ENCODE data around the gene MED29. TPM values are rescaled to one million over a fixed set of nuclear protein-coding genes. Genes with fewer than 3 reads are reported as not detected.

The MED29 gene
- total RNA-seq, 1 experiment from 2014 or later: 32.0 TPM

DNA sequence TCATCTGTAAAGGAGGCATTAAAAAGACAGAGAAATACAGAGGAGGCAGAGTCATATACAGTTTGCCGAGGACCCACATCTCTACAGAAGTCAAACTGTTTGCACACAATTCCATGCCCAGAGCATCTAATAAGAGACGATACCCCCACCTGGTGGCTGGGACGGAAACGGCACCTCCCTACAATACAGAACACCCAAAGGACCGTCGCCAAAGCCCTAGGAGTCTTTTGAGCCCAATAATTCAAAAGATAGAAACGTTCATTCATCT, 20.6 kb downstream of the MED29 start:
- H3K9me3 ChIP-seq (ENCODE audit: control insufficient read depth in 1 of 2, insufficient read depth in 1 of 2, low read depth in 1 of 2, low read length in 2 of 2): no peaks in the 10 kb centered on the region
- no peaks in the 10 kb centered on the region for H3K9me2 ChIP-seq (ENCODE audit: insufficient read depth)
- BruUV-seq (replicated peaks): no TSS peak
- peak overlapping the region; percentile 100 for H3K27ac ChIP-seq (ENCODE audit: low read depth, low read length)
- peaks cover 33 to 65% of the 10 kb centered on the region in 2 experiments for H3K4me1 ChIP-seq (ENCODE audit: control insufficient read depth in 1 of 2, insufficient read depth in 2 of 2, low read length in 2 of 2)
- intact Hi-C loops (cut with micrococcal nuclease): loop anchor here (1.0 to 5.0 kb wide), 7 partner anchors 9 to 289 kb away; partner anchors contain the start of genes MED29, PAF1 and SAMD4B
- RAD21 ChIA-PET (ENCODE audit: low non-redundant PET in 1 of 2, low total read pairs in 2 of 2, uncharacterized antibody in 2 of 2, unreplicated experiment in 2 of 2): interaction anchor here (1.4 to 1.9 kb wide), 3 partner anchors 9 to 14 kb away, joined by 4 to 21 read pairs (median 14); no protein-coding TSS in a partner anchor
- CTCF ChIA-PET: interaction anchor here (0.7 to 2.0 kb wide), 5 partner anchors 10 to 70 kb away, joined by 3 to 51 read pairs (median 5); partner anchors contain the start of genes MED29, PAF1 and SAMD4B
- H4K20me1 ChIP-seq (ENCODE audit: insufficient read depth): peaks cover 5% of the 10 kb centered on the region; the same call in 1 of the 2 replicates
- peak overlapping the region; percentile 92 for H3K4me2 ChIP-seq (ENCODE audit: low read length)
- peak overlapping the region; percentile 97 for H3K9ac ChIP-seq (ENCODE audit: low read length)
- H3K4me3 ChIP-seq (replicated peaks in 1 of 2; ENCODE audit: low read depth in 1 of 2, low read length in 2 of 2): peak overlapping the region; percentile 8 to 90; a peak in 2 of 4 replicates
- peaks cover 2 to 12% of the 10 kb centered on the region in 2 experiments; a peak in 1 of 4 replicates for H3K36me3 ChIP-seq (ENCODE audit: control insufficient read depth in 1 of 2, insufficient read depth in 2 of 2, low read length in 2 of 2)
- H2AFZ ChIP-seq (ENCODE audit: low read depth, low read length, poor library complexity, severe bottlenecking): no peak overlapping the region
- no peaks in the 10 kb centered on the region for H3K27me3 ChIP-seq (ENCODE audit: insufficient read depth, low read length)
- POLR2A ChIA-PET: interaction anchor here (1.1 to 2.3 kb wide), 4 partner anchors 10 to 24 kb away, joined by 7 to 35 read pairs (median 10); partner anchors contain the start of genes MED29, PAF1 and RPS16
- peak; percentile 84 for DNase-seq (ENCODE audit: low read depth, low spot score)
- peak; percentile 52 for ATAC-seq
- TF ChIP-seq EZH2 (IDR thresholded peaks at IDR 0.05): no peak
- TF ChIP-seq, protein P1, sequence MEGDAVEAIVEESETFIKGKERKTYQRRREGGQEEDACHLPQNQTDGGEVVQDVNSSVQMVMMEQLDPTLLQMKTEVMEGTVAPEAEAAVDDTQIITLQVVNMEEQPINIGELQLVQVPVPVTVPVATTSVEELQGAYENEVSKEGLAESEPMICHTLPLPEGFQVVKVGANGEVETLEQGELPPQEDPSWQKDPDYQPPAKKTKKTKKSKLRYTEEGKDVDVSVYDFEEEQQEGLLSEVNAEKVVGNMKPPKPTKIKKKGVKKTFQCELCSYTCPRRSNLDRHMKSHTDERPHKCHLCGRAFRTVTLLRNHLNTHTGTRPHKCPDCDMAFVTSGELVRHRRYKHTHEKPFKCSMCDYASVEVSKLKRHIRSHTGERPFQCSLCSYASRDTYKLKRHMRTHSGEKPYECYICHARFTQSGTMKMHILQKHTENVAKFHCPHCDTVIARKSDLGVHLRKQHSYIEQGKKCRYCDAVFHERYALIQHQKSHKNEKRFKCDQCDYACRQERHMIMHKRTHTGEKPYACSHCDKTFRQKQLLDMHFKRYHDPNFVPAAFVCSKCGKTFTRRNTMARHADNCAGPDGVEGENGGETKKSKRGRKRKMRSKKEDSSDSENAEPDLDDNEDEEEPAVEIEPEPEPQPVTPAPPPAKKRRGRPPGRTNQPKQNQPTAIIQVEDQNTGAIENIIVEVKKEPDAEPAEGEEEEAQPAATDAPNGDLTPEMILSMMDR (IDR thresholded peaks at IDR 0.05 in 2 of 3, conservative IDR thresholded peaks at IDR 0.05 in 1 of 3; ENCODE audit: borderline replicate concordance in 1 of 3, insufficient read depth in 1 of 3, low read depth in 2 of 3, low read length in 2 of 3): peak in 2 of 3 experiments; percentile 86 to 98; a peak in 4 of 6 replicates
- peaks cover 23% of the 10 kb centered on the region for H3K79me2 ChIP-seq (ENCODE audit: insufficient read depth, low read length)

DNA sequence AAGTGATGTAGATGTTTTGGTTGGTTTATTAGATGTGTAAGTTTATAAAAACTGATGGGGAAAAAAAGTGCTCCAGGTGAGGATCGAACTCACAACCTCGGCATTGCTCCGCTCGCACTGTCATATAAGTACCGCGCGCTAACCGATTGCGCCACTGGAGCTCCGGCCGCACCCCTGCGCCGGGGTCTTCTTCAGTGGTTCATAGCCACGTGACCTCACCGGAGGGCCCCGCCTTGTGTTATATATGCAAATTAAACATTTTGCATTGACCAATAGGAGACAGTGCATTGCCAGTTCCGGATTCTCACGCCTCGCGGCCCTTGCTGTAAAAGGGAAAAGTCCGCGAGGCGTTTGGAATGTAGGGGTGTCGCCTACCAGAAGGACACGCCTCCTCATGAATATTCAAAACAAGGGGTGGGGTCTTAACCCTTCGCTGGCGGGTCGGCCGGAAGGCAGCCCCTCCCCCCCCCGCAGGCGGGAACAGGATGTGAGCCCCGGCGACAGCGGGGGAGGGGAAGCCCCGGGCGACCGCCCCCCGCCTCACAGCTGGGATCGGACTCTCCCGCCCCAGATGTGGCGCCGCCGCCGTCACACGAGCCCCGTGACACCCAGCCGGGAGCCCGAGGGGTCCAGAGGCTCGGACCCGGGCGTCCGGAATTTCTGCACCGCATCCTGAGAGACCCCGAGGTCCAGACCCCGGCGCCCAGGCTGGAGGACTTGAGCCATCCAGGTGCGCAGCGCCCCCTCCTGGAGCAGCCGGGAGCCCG, 21.1 kb downstream of the MED29 start, which contains the start of gene PLEKHG2:
Gene PLEKHG2 (plus strand): TSS at position 570 of the 767 bp plus-strand sequence. CDS start 1,418 bp downstream, outside the sequence.
- no TSS peak for BruUV-seq (replicated peaks)
- intact Hi-C loops (cut with micrococcal nuclease): loop anchor here (1.0 to 5.0 kb wide), 5 partner anchors 21 to 290 kb away; partner anchors contain the start of genes MED29, PAF1 and SAMD4B
- CTCF ChIA-PET: interaction anchor here (0.7 to 2.0 kb wide), 4 partner anchors 10 to 70 kb away, joined by 3 to 51 read pairs (median 4); partner anchors contain the start of genes MED29, PAF1 and SAMD4B
- TF ChIP-seq POLR2A (IDR thresholded peaks at IDR 0.05; ENCODE audit: borderline replicate concordance, extremely low read depth, insufficient read depth, insufficient read length) (peak; percentile 9), POLR2AphosphoS5 (IDR thresholded peaks at IDR 0.05; ENCODE audit: low read depth, low read length) (peak; percentile 78), TCF7L2 (IDR thresholded peaks at IDR 0.05; ENCODE audit: borderline replicate concordance, extremely low read depth, insufficient read depth, insufficient read length) (peak; percentile 46)
- TF ChIP-seq, protein P2, sequence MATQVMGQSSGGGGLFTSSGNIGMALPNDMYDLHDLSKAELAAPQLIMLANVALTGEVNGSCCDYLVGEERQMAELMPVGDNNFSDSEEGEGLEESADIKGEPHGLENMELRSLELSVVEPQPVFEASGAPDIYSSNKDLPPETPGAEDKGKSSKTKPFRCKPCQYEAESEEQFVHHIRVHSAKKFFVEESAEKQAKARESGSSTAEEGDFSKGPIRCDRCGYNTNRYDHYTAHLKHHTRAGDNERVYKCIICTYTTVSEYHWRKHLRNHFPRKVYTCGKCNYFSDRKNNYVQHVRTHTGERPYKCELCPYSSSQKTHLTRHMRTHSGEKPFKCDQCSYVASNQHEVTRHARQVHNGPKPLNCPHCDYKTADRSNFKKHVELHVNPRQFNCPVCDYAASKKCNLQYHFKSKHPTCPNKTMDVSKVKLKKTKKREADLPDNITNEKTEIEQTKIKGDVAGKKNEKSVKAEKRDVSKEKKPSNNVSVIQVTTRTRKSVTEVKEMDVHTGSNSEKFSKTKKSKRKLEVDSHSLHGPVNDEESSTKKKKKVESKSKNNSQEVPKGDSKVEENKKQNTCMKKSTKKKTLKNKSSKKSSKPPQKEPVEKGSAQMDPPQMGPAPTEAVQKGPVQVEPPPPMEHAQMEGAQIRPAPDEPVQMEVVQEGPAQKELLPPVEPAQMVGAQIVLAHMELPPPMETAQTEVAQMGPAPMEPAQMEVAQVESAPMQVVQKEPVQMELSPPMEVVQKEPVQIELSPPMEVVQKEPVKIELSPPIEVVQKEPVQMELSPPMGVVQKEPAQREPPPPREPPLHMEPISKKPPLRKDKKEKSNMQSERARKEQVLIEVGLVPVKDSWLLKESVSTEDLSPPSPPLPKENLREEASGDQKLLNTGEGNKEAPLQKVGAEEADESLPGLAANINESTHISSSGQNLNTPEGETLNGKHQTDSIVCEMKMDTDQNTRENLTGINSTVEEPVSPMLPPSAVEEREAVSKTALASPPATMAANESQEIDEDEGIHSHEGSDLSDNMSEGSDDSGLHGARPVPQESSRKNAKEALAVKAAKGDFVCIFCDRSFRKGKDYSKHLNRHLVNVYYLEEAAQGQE (IDR thresholded peaks at IDR 0.05; ENCODE audit: low read depth): no peak
- TF ChIP-seq, protein P1 (IDR thresholded peaks at IDR 0.05 in 2 of 3, conservative IDR thresholded peaks at IDR 0.05 in 1 of 3; ENCODE audit: borderline replicate concordance in 1 of 3, insufficient read depth in 1 of 3, low read depth in 2 of 3, low read length in 2 of 3): peak in 1 of 3 experiments; percentile 81; a peak in 3 of 6 replicates

More for the DNA sequence above, 21.1 kb downstream of the MED29 start, which contains the start of gene PLEKHG2:
- Histone ChIP-seq H3K36me3 (ENCODE audit: control insufficient read depth in 1 of 2, insufficient read depth in 2 of 2, low read length in 2 of 2) (peaks cover 2 to 7% of the 10 kb centered on the region in 2 experiments; a peak in 1 of 4 replicates), H3K4me2 (ENCODE audit: low read length) (peak within 1 kb of the TSS; percentile 92), H3K27ac (ENCODE audit: low read depth, low read length) (peak within 1 kb of the TSS; percentile 100), H3K9me2 (ENCODE audit: insufficient read depth) (no peaks in the 10 kb centered on the region), H3K4me1 (ENCODE audit: control insufficient read depth in 1 of 2, insufficient read depth in 2 of 2, low read length in 2 of 2) (peaks cover 33 to 65% of the 10 kb centered on the region in 2 experiments), H2AFZ (ENCODE audit: low read depth, low read length, poor library complexity, severe bottlenecking) (no peak within 1 kb of the TSS), H4K20me1 (ENCODE audit: insufficient read depth) (peaks cover 5% of the 10 kb centered on the region; the same call in 1 of the 2 replicates), H3K9me3 (ENCODE audit: control insufficient read depth in 1 of 2, insufficient read depth in 1 of 2, low read depth in 1 of 2, low read length in 2 of 2) (no peaks in the 10 kb centered on the region), H3K79me2 (ENCODE audit: insufficient read depth, low read length) (peaks cover 18% of the 10 kb centered on the region), H3K9ac (ENCODE audit: low read length) (peak within 1 kb of the TSS; percentile 97), H3K27me3 (ENCODE audit: insufficient read depth, low read length) (no peaks in the 10 kb centered on the region), H3K4me3 (replicated peaks in 1 of 2; ENCODE audit: low read depth in 1 of 2, low read length in 2 of 2) (peak within 1 kb of the TSS; percentile 90 to 98)
- DNase-seq (ENCODE audit: low read depth, low spot score): peak; percentile 98
- ChIA-PET RAD21 (ENCODE audit: low non-redundant PET in 1 of 2, low total read pairs in 2 of 2, uncharacterized antibody in 2 of 2, unreplicated experiment in 2 of 2) (interaction anchor here (0.5 to 1.9 kb wide), 4 partner anchors 10 to 86 kb away, joined by 3 to 21 read pairs (median 9); no protein-coding TSS in a partner anchor), POLR2A (interaction anchor here (1.1 to 2.3 kb wide), 4 partner anchors 10 to 23 kb away, joined by 7 to 35 read pairs (median 10); partner anchors contain the start of genes MED29, PAF1 and RPS16)
- ATAC-seq: peak; percentile 65
